SK-N-SH (cell line): ENCODE data around the gene CPN1. TPM values are rescaled to one million over a fixed set of nuclear protein-coding genes. Genes with fewer than 3 reads are reported as not detected.

ENCODE experiments used
- CTCF ChIA-PET: fragments of 300-600, 350-600 bp; formaldehyde crosslinking; extraction: SDS; loops from one replicate; lab custom pipeline; 2021; lab: Yijun Ruan, JAX
- POLR2A ChIA-PET: fragments of 350-600 bp; sonication (Branson Sonifier 250); formaldehyde crosslinking; extraction: SDS; loops from one replicate; lab custom pipeline; 2020; ENCODE audit warnings: antibody characterized with exemption, inconsistent platforms; lab: Yijun Ruan, JAX
- DNase-seq: peaks from one replicate; pipeline ENCODE4 v3.0.0; 2012
- H2AFZ ChIP-seq: fragments of 200-600 bp; sonication (generic); 2 replicates; pipeline ENCODE4 v1.8.1; 2016; ENCODE audit warnings: antibody characterized with exemption, mild to moderate bottlenecking, low read depth
- H3F3A ChIP-seq: fragments of 200-600 bp; sonication (generic); replicated peaks from 2 replicates; pipeline ENCODE3; 2016; ENCODE audit warnings: antibody characterized with exemption, mild to moderate bottlenecking; ENCODE audit not compliant: insufficient read depth
- H3K27ac ChIP-seq, 2 experiments: fragments of 200-500 bp in 1 of 2; fragments of 200-600 bp in 1 of 2; sonication (Bioruptor generic) in 1 of 2; sonication (generic), shearing (Covaris generic) in 1 of 2; 2 replicates each; pipeline versions ENCODE4 v1.5.1 to v1.6.1; 2014 to 2016; ENCODE audit warnings: low read depth in 2 of 2, inconsistent platforms in 1 of 2, low read length in 1 of 2, mild to moderate bottlenecking in 1 of 2, mixed read lengths in 1 of 2
- H3K27me3 ChIP-seq: fragments of 200-600 bp; sonication (generic), shearing (Covaris generic); 2 replicates; pipeline ENCODE4 v1.6.1; 2016; ENCODE audit warnings: mixed run types; ENCODE audit not compliant: insufficient read depth
- H3K36me3 ChIP-seq, 2 experiments: fragments of 200-500 bp in 1 of 2; fragments of 200-600 bp in 1 of 2; sonication (Bioruptor generic) in 1 of 2; sonication (generic) in 1 of 2; replicated peaks in 1 of 2; 2 replicates each; pipeline versions ENCODE3 to v1.5.1; 2014 to 2016; ENCODE audit warnings: low read length in 1 of 2, mild to moderate bottlenecking in 1 of 2; ENCODE audit not compliant: insufficient read depth in 2 of 2, control insufficient read depth in 1 of 2
- H3K4me1 ChIP-seq, 2 experiments: fragments of 200-500 bp in 1 of 2; fragments of 200-600 bp in 1 of 2; sonication (Bioruptor generic) in 1 of 2; sonication (generic), shearing (Covaris generic) in 1 of 2; 2 replicates each; pipeline versions ENCODE4 v1.5.1 to v1.6.1; 2014 to 2016; ENCODE audit warnings: low read depth in 1 of 2, low read length in 1 of 2, mixed run types in 1 of 2; ENCODE audit not compliant: insufficient read depth in 2 of 2, control insufficient read depth in 1 of 2
- H3K4me2 ChIP-seq: fragments of 200-600 bp; sonication (generic), shearing (Covaris generic); 2 replicates; pipeline ENCODE4 v1.6.1; 2017; ENCODE audit warnings: mixed run types
- H3K4me3 ChIP-seq, 2 experiments: fragments of 200-500 bp in 1 of 2; fragments of 200-600 bp in 1 of 2; sonication (Bioruptor generic) in 1 of 2; sonication (generic), shearing (Covaris generic) in 1 of 2; 2 replicates each; pipeline versions ENCODE4 v1.5.1 to v1.8.1; 2014 to 2016; ENCODE audit warnings: low read depth in 2 of 2, inconsistent platforms in 1 of 2, low read length in 1 of 2, mild to moderate bottlenecking in 1 of 2, mixed read lengths in 1 of 2, moderate library complexity in 1 of 2
- H3K79me2 ChIP-seq: fragments of 200-600 bp; sonication (generic); 2 replicates; pipeline ENCODE4 v1.8.1; 2017; ENCODE audit warnings: mild to moderate bottlenecking; ENCODE audit not compliant: insufficient read depth
- H3K9ac ChIP-seq: fragments of 200-600 bp; sonication (generic); 2 replicates; pipeline ENCODE4 v1.6.1; 2017; ENCODE audit warnings: mixed run types
- H3K9me2 ChIP-seq: fragments of 200-600 bp; sonication (generic); 2 replicates; pipeline ENCODE4 v1.6.1; 2017; ENCODE audit warnings: mixed run types
- H3K9me3 ChIP-seq: fragments of 200-600 bp; sonication (generic); 2 replicates; pipeline ENCODE4 v1.6.1; 2017; ENCODE audit warnings: mixed run types, mild to moderate bottlenecking, moderate library complexity
- H4K20me1 ChIP-seq: fragments of 200-600 bp; sonication (generic); 2 replicates; pipeline ENCODE4 v1.6.1; 2017; ENCODE audit warnings: mild to moderate bottlenecking, mixed run types; ENCODE audit not compliant: insufficient read depth
- CHD2 ChIP-seq: fragments of 150-350 bp; IDR thresholded peaks from 2 replicates; pipeline ENCODE4 v1.6.1; 2018; ENCODE audit warnings: low read length; ENCODE audit not compliant: partially characterized antibody
- EZH2phosphoT487 ChIP-seq: fragments of 200-600 bp; sonication (generic); IDR thresholded peaks from 2 replicates; pipeline ENCODE4 v1.6.1; 2017; ENCODE audit warnings: low read depth, mixed run types, mild to moderate bottlenecking, antibody characterized with exemption, moderate library complexity, borderline replicate concordance
- FOXM1 ChIP-seq: IDR thresholded peaks from 2 replicates; pipeline ENCODE4 v1.4.0; 2012; ENCODE audit warnings: low read depth, mild to moderate bottlenecking
- GATA2 ChIP-seq: sonication (generic); formaldehyde crosslinking; IDR thresholded peaks from 2 replicates; pipeline ENCODE4 v1.5.0; 2020; ENCODE audit warnings: mild to moderate bottlenecking, missing genetic modification reagents
- JUND ChIP-seq: IDR thresholded peaks from 2 replicates; pipeline ENCODE4 v1.4.0; 2012
- MXI1 ChIP-seq: IDR thresholded peaks from 2 replicates; pipeline ENCODE4 v1.6.1; 2012; ENCODE audit warnings: mild to moderate bottlenecking, low read depth, low read length, improper control_type of control experiment
- NFIC ChIP-seq: IDR thresholded peaks from 2 replicates; pipeline ENCODE4 v1.4.0; 2012; ENCODE audit warnings: borderline replicate concordance
- NRF1 ChIP-seq: IDR thresholded peaks from 2 replicates; pipeline ENCODE4 v1.6.1; 2012; ENCODE audit warnings: low read depth, mild to moderate bottlenecking, low read length
- PBX3 ChIP-seq: IDR thresholded peaks from 2 replicates; pipeline ENCODE4; 2012
- RAD21 ChIP-seq: IDR thresholded peaks from 2 replicates; pipeline ENCODE4 v1.6.1; 2012; ENCODE audit warnings: mild to moderate bottlenecking, low read length
- REST ChIP-seq: IDR thresholded peaks from 2 replicates; pipeline ENCODE4 v1.6.1; 2012; ENCODE audit warnings: mild to moderate bottlenecking, low read depth, low read length, moderate library complexity
- RFX5 ChIP-seq: IDR thresholded peaks from 2 replicates; pipeline ENCODE4 v1.6.1; 2012; ENCODE audit warnings: mild to moderate bottlenecking, improper control_type of control experiment, low read length
- RXRA ChIP-seq: IDR thresholded peaks from 2 replicates; pipeline ENCODE4 v1.4.0; 2012; ENCODE audit warnings: low read depth, mild to moderate bottlenecking, borderline replicate concordance
- TCF12 ChIP-seq: IDR thresholded peaks from 2 replicates; pipeline ENCODE4 v1.4.0; 2012
- YY1 ChIP-seq: IDR thresholded peaks from 2 replicates; pipeline ENCODE4 v1.4.0; 2012; ENCODE audit warnings: low read depth, mild to moderate bottlenecking
- ZBTB33 ChIP-seq: IDR thresholded peaks from 2 replicates; pipeline ENCODE4 v1.4.0; 2012; ENCODE audit warnings: low read depth, borderline replicate concordance
- WGBS: methylation state at CpG from one replicate; pipeline ENCODE4 v1.1.6; 2017; ENCODE audit warnings: low lambda C conversion rate; 5-methylcytosine and 5-hydroxymethylcytosine counted together
- polyA plus RNA-seq, 3 experiments: library from polyadenylated mRNA; depleted of rRNA; stranded (reverse); fragments of >200 nt; gene quantifications; 2 replicates each; pipeline ENCODE4 v1.2.3, GENCODE V29; 2012

The CPN1 gene
- polyA plus RNA-seq, 1 of the 3 experiments (the other 2 are of a cell fraction), result not detected

- TF ChIP-seq REST, result no peak
These were observed 41.1 kb upstream of the CPN1 start (continued) for GRCh38 chr10:100122780-100123179.

- no peaks in the 10 kb centered on the region for H3K36me3 ChIP-seq
- H2AFZ ChIP-seq, result no peak overlapping the region
- WGBS, result 67% methylated on average over 2 of the region's 2 CpGs
- DNase-seq, result no peak
- no peaks in the 10 kb centered on the region for H4K20me1 ChIP-seq
- no peaks in the 10 kb centered on the region for H3K79me2 ChIP-seq
- H3K27me3 ChIP-seq, result no peaks in the 10 kb centered on the region
- POLR2A ChIA-PET, result no interaction called here
- H3K27ac ChIP-seq, result no peak overlapping the region
- no peaks in the 10 kb centered on the region for H3K4me1 ChIP-seq
- TF ChIP-seq CHD2, result no peak
- no peak for TF ChIP-seq NFIC
- no peak for TF ChIP-seq RFX5
- TF ChIP-seq TCF12, result no peak
- TF ChIP-seq ZBTB33, result no peak
- TF ChIP-seq JUND, result no peak
- TF ChIP-seq NRF1, result no peak
- TF ChIP-seq PBX3, result no peak
- no peak for TF ChIP-seq YY1
- TF ChIP-seq RXRA, result no peak
- TF ChIP-seq EZH2phosphoT487, result no peak
- TF ChIP-seq RAD21, result no peak
- no peak for TF ChIP-seq MXI1
- TF ChIP-seq GATA2, result no peak
- no peak for TF ChIP-seq FOXM1
- no peaks in the 10 kb centered on the region for H3K9me3 ChIP-seq
- no peak overlapping the region for H3K4me2 ChIP-seq
- CTCF ChIA-PET, result interaction anchor here (0.8 kb wide), 1 partner anchor 96 kb away, joined by 3 read pairs; no protein-coding TSS in a partner anchor
- H3F3A ChIP-seq, result no peaks in the 10 kb centered on the region
- H3K9ac ChIP-seq, result no peak overlapping the region
- no peak overlapping the region for H3K4me3 ChIP-seq
- no peaks in the 10 kb centered on the region for H3K9me2 ChIP-seq
These were observed 38.9 kb upstream of the CPN1 start for GRCh38 chr10:100120550-100120949.
